H1 (cell line): ENCODE results near the gene ELOVL6. TPM values are rescaled to one million over a fixed set of nuclear protein-coding genes. Genes with fewer than 3 reads are reported as not detected.
A peak's percentile ranks its signal among the peaks of the same experiment; 100 is the strongest.

ENCODE experiments used
- ASH2L ChIP-seq: fragments of 200-600, 300-600 bp; sonication (generic); IDR thresholded peaks from one replicate; pipeline ENCODE4 v1.7.1; 2017; ENCODE audit warnings: low read length
- BRCA1 ChIP-seq: IDR thresholded peaks from 2 replicates; pipeline ENCODE4 v1.6.1; 2012; ENCODE audit warnings: low read depth, low read length, improper control_type of control experiment
- CHD2 ChIP-seq: IDR thresholded peaks from 2 replicates; pipeline ENCODE4 v1.6.1; 2012; ENCODE audit warnings: low read length, improper control_type of control experiment
- CREB1 ChIP-seq: IDR thresholded peaks from 2 replicates; pipeline ENCODE4 v1.6.1; 2012; ENCODE audit warnings: inconsistent platforms
- CTBP2 ChIP-seq: IDR thresholded peaks from 2 replicates; pipeline ENCODE4 v1.7.0; 2011; ENCODE audit warnings: borderline replicate concordance, mild to moderate bottlenecking, moderate library complexity, mixed read lengths, low read length; ENCODE audit not compliant: insufficient read depth, insufficient read length
- FOSL1 ChIP-seq: IDR thresholded peaks from 2 replicates; pipeline ENCODE4 v1.6.1; 2011; ENCODE audit warnings: mild to moderate bottlenecking, low read depth, low read length, moderate library complexity; ENCODE audit not compliant: insufficient read depth
- GTF2F1 ChIP-seq: IDR thresholded peaks from 2 replicates; pipeline ENCODE4 v1.6.1; 2012; ENCODE audit warnings: low read depth, low read length, improper control_type of control experiment, borderline replicate concordance
- HDAC2 ChIP-seq, 2 experiments: fragments of 300-600 bp in 1 of 2; sonication (generic) in 1 of 2; IDR thresholded peaks; 2 replicates each; pipeline ENCODE4 v1.6.1; 2011 to 2012; ENCODE audit warnings: low read depth in 2 of 2, low read length in 2 of 2, mild to moderate bottlenecking in 2 of 2, moderate library complexity in 2 of 2, borderline replicate concordance in 1 of 2, inconsistent platforms in 1 of 2
- JUND ChIP-seq: IDR thresholded peaks from 2 replicates; pipeline ENCODE4 v1.6.1; 2011; ENCODE audit warnings: mild to moderate bottlenecking, improper control_type of control experiment, low read length
- KDM1A ChIP-seq: fragments of 200-600, 300-600 bp; sonication (generic); IDR thresholded peaks from 2 replicates; pipeline ENCODE4 v1.7.1; 2016; ENCODE audit warnings: mild to moderate bottlenecking, low read length, borderline replicate concordance
- NRF1 ChIP-seq: IDR thresholded peaks from 2 replicates; pipeline ENCODE4 v1.6.1; 2011; ENCODE audit warnings: mild to moderate bottlenecking, low read depth, low read length, improper control_type of control experiment
- PHF8 ChIP-seq: fragments of 200-600 bp; sonication (generic); conservative IDR thresholded peaks from 2 replicates; pipeline ENCODE4 v1.7.1; 2012; ENCODE audit warnings: low read depth, mild to moderate bottlenecking, inconsistent platforms, low read length, moderate library complexity
- POLR2A ChIP-seq, 2 experiments: IDR thresholded peaks; 1 replicate in 1 of 2; 2 replicates in 1 of 2; pipeline ENCODE4 v1.6.1; 2011; ENCODE audit warnings: low read depth in 2 of 2, low read length in 2 of 2, mild to moderate bottlenecking in 2 of 2; ENCODE audit errors: control extremely low read depth in 1 of 2
- POLR2AphosphoS5 ChIP-seq: IDR thresholded peaks from 2 replicates; pipeline ENCODE4 v1.6.1; 2011; ENCODE audit warnings: low read depth, low read length
- RNF2 ChIP-seq: fragments of 200-900, 300-1000 bp; sonication (generic); IDR thresholded peaks from 2 replicates; pipeline ENCODE4 v1.7.1; 2016; ENCODE audit warnings: borderline replicate concordance, low read depth, mild to moderate bottlenecking, antibody characterized with exemption, low read length; ENCODE audit not compliant: poor library complexity, severe bottlenecking; ENCODE audit errors: missing control alignments
- SIN3A ChIP-seq, 2 experiments: IDR thresholded peaks in 1 of 2; conservative IDR thresholded peaks in 1 of 2; 2 replicates each; pipeline ENCODE4 v1.6.1; 2011 to 2012; ENCODE audit warnings: low read length in 2 of 2, improper control_type of control experiment in 1 of 2, low read depth in 1 of 2, mild to moderate bottlenecking in 1 of 2
- SP2 ChIP-seq: IDR thresholded peaks from 2 replicates; pipeline ENCODE4 v1.6.1; 2012; ENCODE audit warnings: mild to moderate bottlenecking, low read length, inconsistent platforms
- polyA plus RNA-seq, 7 experiments: library from polyadenylated mRNA; depleted of rRNA in 3 of 7; stranded (reverse) in 5 of 7; unstranded in 2 of 7; fragments of >200 nt in 5 of 7; fragments of 200-250 nt in 2 of 7; gene quantifications; 1 replicate in 5 of 7; 2 replicates in 1 of 7; 4 replicates in 1 of 7; pipeline versions ENCODE4 v1.2.1 to v1.2.3, GENCODE V29; 2011 to 2013; ENCODE audit warnings: missing spikeins in 2 of 7, mixed read lengths in 2 of 7
- total RNA-seq: library from RNA; stranded (reverse); fragmentation: NEBNext Ultra II Directional; extraction: Animal tissue kit (Norgen Biotek cat#: 25700); gene quantifications from 2 replicates; pipeline ENCODE4 v1.2.1, GENCODE V29; 2021
- TF ChIP-seq, protein P1 (sequence below): IDR thresholded peaks from 2 replicates; pipeline ENCODE4 v1.6.1; 2011; ENCODE audit warnings: low read depth, mild to moderate bottlenecking, low read length; ENCODE audit not compliant: insufficient read depth
- TF ChIP-seq, protein P2 (sequence below), 3 experiments: IDR thresholded peaks; 1 replicate in 2 of 3; 2 replicates in 1 of 3; pipeline versions ENCODE4 v1.5.1 to v1.6.1; 2011; ENCODE audit warnings: low read length in 3 of 3, mild to moderate bottlenecking in 3 of 3, inconsistent platforms in 2 of 3, low read depth in 1 of 3, moderate library complexity in 1 of 3; ENCODE audit not compliant: insufficient read depth in 1 of 3; ENCODE audit errors: control extremely low read depth in 1 of 3

The ELOVL6 gene
- total and polyA plus RNA-seq, 2 of the 8 experiments (the other 6 are each of a cell fraction or from before 2014, with no cell fraction given) = 27.8 to 86.6 TPM

DNA sequence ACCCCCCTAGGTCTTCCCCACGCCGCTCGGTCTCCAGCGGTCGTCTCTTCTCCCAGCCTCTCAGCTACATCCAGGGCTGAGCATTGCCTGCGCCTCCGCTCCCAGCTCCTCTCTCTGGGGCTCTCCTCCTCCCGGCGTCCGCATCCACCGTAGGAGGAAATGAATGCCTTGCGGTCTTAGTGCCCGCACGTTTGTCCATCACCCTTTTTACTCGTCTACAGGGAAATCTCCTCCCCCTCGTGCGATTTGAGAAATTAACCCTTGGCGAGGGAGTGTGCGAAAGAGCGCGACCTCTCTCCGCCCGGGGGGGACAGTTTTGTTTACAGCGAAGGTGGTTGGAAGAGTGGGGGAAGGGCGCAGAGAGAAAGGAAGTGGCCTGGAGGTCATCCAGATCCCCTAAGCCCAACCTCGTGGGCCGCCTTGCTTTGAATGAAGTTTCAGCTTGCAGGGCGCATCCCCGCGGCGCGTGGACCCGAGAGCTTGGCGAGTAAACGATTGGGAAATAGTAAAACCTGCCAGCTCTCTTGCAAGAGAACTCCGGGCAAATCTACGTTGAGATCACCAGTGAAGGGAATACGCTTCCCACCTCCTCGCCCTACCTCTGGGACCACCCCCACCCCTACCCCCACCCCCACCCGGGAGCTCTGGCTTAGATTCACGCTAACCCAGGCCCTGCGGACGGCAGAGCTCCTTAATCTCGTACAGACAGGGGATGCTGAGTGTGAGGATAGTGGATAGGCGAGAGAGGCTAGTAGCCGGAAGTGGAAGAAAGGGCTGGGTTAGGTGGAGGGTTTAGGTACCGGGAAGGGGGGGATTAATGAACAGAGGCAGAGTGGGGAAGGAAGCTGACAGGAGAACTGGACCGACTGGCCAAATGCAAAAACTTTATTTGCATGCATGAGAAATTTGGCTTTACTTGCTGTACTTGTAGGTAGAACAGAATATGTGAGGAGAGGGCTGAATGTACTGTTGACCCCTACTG lies at the start of gene ELOVL6 (continued):
- TF ChIP-seq POLR2A (IDR thresholded peaks at IDR 0.05; ENCODE audit: control extremely low read depth in 1 of 2, low read depth in 2 of 2, low read length in 2 of 2) (peak; percentile 30 to 42; a peak in 2 of 3 replicates), NRF1 (no peak), FOSL1 (peak; percentile 81), PHF8 (0 out of 2 replicates have a peak, but pooled peaks have one; percentile 46), SIN3A (conservative IDR thresholded peaks at IDR 0.05 in 1 of 2, IDR thresholded peaks at IDR 0.05 in 1 of 2; ENCODE audit: low read depth in 1 of 2, low read length in 2 of 2) (peak; percentile 54 to 78; a peak in 2 of 4 replicates), SP2 (no peak), BRCA1 (no peak), RNF2 (no peak), KDM1A (peak; percentile 62; the same call in 1 of the 2 replicates), HDAC2 (IDR thresholded peaks at IDR 0.05; ENCODE audit: borderline replicate concordance in 1 of 2, low read depth in 2 of 2, low read length in 2 of 2) (peak; percentile 52 to 96; a peak in 2 of 4 replicates), GTF2F1 (peak; percentile 74; the same call in 1 of the 2 replicates), JUND (0 out of 2 replicates have a peak, but pooled peaks have one; percentile 47), POLR2AphosphoS5 (no peak), CTBP2 (peak; percentile 85), CREB1 (peak; percentile 69), CHD2 (peak; percentile 63; the same call in 1 of the 2 replicates), ASH2L (peak; percentile 94)
- TF ChIP-seq, protein P1, sequence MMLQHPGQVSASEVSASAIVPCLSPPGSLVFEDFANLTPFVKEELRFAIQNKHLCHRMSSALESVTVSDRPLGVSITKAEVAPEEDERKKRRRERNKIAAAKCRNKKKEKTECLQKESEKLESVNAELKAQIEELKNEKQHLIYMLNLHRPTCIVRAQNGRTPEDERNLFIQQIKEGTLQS = no peak
- TF ChIP-seq, protein P2, sequence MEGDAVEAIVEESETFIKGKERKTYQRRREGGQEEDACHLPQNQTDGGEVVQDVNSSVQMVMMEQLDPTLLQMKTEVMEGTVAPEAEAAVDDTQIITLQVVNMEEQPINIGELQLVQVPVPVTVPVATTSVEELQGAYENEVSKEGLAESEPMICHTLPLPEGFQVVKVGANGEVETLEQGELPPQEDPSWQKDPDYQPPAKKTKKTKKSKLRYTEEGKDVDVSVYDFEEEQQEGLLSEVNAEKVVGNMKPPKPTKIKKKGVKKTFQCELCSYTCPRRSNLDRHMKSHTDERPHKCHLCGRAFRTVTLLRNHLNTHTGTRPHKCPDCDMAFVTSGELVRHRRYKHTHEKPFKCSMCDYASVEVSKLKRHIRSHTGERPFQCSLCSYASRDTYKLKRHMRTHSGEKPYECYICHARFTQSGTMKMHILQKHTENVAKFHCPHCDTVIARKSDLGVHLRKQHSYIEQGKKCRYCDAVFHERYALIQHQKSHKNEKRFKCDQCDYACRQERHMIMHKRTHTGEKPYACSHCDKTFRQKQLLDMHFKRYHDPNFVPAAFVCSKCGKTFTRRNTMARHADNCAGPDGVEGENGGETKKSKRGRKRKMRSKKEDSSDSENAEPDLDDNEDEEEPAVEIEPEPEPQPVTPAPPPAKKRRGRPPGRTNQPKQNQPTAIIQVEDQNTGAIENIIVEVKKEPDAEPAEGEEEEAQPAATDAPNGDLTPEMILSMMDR (IDR thresholded peaks at IDR 0.05; ENCODE audit: control extremely low read depth in 1 of 3, insufficient read depth in 1 of 3, low read depth in 1 of 3, low read length in 3 of 3) = no peak
